CD4-positive, alpha-beta memory T cell (primary cell): ENCODE results near the gene NCKAP5. TPM values are rescaled to one million over a fixed set of nuclear protein-coding genes. Genes with fewer than 3 reads are reported as not detected.

Experiments used
- CTCF ChIA-PET: fragments of 350-600 bp; sonication (Branson Sonifier 250); formaldehyde crosslinking; loops from one replicate; lab custom pipeline; 2021; ENCODE audit warnings: inconsistent platforms; ENCODE audit not compliant: partially characterized antibody; lab: Charles Lee
- POLR2A ChIA-PET: fragments of 350-600 bp; sonication (Branson Sonifier 250); formaldehyde crosslinking; loops from one replicate; lab custom pipeline; 2021; ENCODE audit not compliant: partially characterized antibody; lab: Charles Lee
- DNase-seq, 5 donors: peaks; one replicate each; pipeline versions ENCODE4 v3.0.0 to v3.0.0-alpha.2; 2020 to 2022; ENCODE audit warnings: mixed read lengths in 1 of 5
- H3K27ac ChIP-seq: one replicate; pipeline ENCODE4 v1.7.0; 2013; ENCODE audit warnings: low read depth, low read length
- H3K27me3 ChIP-seq: 2 replicates; pipeline ENCODE4 v1.7.0; 2013; ENCODE audit warnings: mild to moderate bottlenecking, low read length, moderate library complexity; ENCODE audit not compliant: insufficient read depth
- H3K36me3 ChIP-seq: 2 replicates; pipeline ENCODE4 v1.7.0; 2013; ENCODE audit warnings: mild to moderate bottlenecking, low read length, moderate library complexity; ENCODE audit not compliant: insufficient read depth
- H3K4me1 ChIP-seq: 2 replicates; pipeline ENCODE4 v1.7.0; 2013; ENCODE audit warnings: mild to moderate bottlenecking, low read length, moderate library complexity; ENCODE audit not compliant: insufficient read depth
- H3K4me3 ChIP-seq, 2 donors: one replicate each; pipeline ENCODE4 v1.7.0; 2013; ENCODE audit warnings: low read length in 2 of 2, mild to moderate bottlenecking in 1 of 2
- H3K9me3 ChIP-seq, 2 donors: one replicate each; pipeline ENCODE4 v1.7.0; 2013; ENCODE audit warnings: low read length in 2 of 2, control low read depth in 1 of 2; ENCODE audit not compliant: control insufficient read depth in 1 of 2
- H3K27ac Mint-ChIP-seq, 7 donors: one replicate each; pipeline ENCODE4 v1.8.0; 2020 to 2021; ENCODE audit warnings: mixed read lengths in 7 of 7, mild to moderate bottlenecking in 6 of 7, inconsistent platforms in 3 of 7, moderate library complexity in 3 of 7
- H3K27me3 Mint-ChIP-seq, 2 donors: one replicate each; pipeline ENCODE4 v1.8.0; 2020 to 2021; ENCODE audit warnings: mixed read lengths in 2 of 2
- H3K36me3 Mint-ChIP-seq, 2 donors: one replicate each; pipeline ENCODE4 v1.8.0; 2020 to 2021; ENCODE audit warnings: mixed read lengths in 2 of 2, inconsistent platforms in 1 of 2, mild to moderate bottlenecking in 1 of 2
- H3K4me1 Mint-ChIP-seq, 4 donors: one replicate each; pipeline ENCODE4 v1.8.0; 2020 to 2021; ENCODE audit warnings: mixed read lengths in 4 of 4, mild to moderate bottlenecking in 1 of 4
- H3K4me3 Mint-ChIP-seq, 8 donors: one replicate each; pipeline ENCODE4 v1.8.0; 2020 to 2021; ENCODE audit warnings: mixed read lengths in 8 of 8, mild to moderate bottlenecking in 7 of 8, moderate library complexity in 6 of 8, inconsistent platforms in 3 of 8
- H3K9me3 Mint-ChIP-seq, 8 donors: one replicate each; pipeline ENCODE4 v1.8.0; 2020 to 2021; ENCODE audit warnings: mixed read lengths in 8 of 8, mild to moderate bottlenecking in 5 of 8, inconsistent platforms in 3 of 8, moderate library complexity in 1 of 8
- intact Hi-C: fragments of 100-400 bp; cut with micrococcal nuclease; formaldehyde crosslinking; loops from one replicate; pipeline ENCODE4 v1.15.1; 2023
- polyA plus RNA-seq, 2 donors: library from polyadenylated mRNA; unstranded; fragments of 300-500 nt; fragmentation: Illumina TruSeq; gene quantifications; one replicate each; pipeline ENCODE4 v1.2.3, GENCODE V29; 2021
- total RNA-seq, 2 experiments: library from RNA; stranded (reverse); gene quantifications; one replicate each; pipeline ENCODE4 v1.2.3, GENCODE V29; 2021

The NCKAP5 gene
- total and polyA plus RNA-seq, 4 experiments from 2014 or later: not detected

- no peaks in the 10 kb centered on the region for H3K36me3 Mint-ChIP-seq
- Histone ChIP-seq H3K27me3 (no peaks in the 10 kb centered on the region), H3K27ac (no peak overlapping the region), H3K9me3 (no peaks in the 10 kb centered on the region), H3K4me3 (no peak overlapping the region), H3K36me3 (no peaks in the 10 kb centered on the region), H3K4me1 (no peaks in the 10 kb centered on the region)
- ChIA-PET CTCF (no interaction called here), POLR2A (no interaction called here)
- H3K4me1 Mint-ChIP-seq: no peaks in the 10 kb centered on the region
- peaks cover 0 to 14% (median 2%) of the 10 kb centered on the region in 8 donors for H3K9me3 Mint-ChIP-seq
- H3K27me3 Mint-ChIP-seq: no peaks in the 10 kb centered on the region
- intact Hi-C loops: no loop called here
- no peak overlapping the region for H3K27ac Mint-ChIP-seq
- DNase-seq: no peak
- no peak overlapping the region for H3K4me3 Mint-ChIP-seq
These were observed 121.0 kb downstream of the NCKAP5 start for GRCh38 chr2:133447303-133447702.

GRCh38 chr2:133444465-133444864 lies 123.8 kb downstream of the NCKAP5 start:
- Mint-ChIP-seq H3K9me3 (peaks cover 0 to 11% (median under 1%) of the 10 kb centered on the region in 8 donors), H3K27ac (no peak overlapping the region), H3K36me3 (no peaks in the 10 kb centered on the region), H3K4me3 (no peak overlapping the region), H3K27me3 (no peaks in the 10 kb centered on the region), H3K4me1 (no peaks in the 10 kb centered on the region)
- no peaks in the 10 kb centered on the region for H3K27me3 ChIP-seq
- ChIA-PET POLR2A (no interaction called here), CTCF (no interaction called here)
- H3K9me3 ChIP-seq: no peaks in the 10 kb centered on the region
- no peaks in the 10 kb centered on the region for H3K4me1 ChIP-seq
- no peak overlapping the region for H3K27ac ChIP-seq
- intact Hi-C loops: no loop called here
- no peaks in the 10 kb centered on the region for H3K36me3 ChIP-seq
- no peak for DNase-seq
- H3K4me3 ChIP-seq: no peak overlapping the region

DNA sequence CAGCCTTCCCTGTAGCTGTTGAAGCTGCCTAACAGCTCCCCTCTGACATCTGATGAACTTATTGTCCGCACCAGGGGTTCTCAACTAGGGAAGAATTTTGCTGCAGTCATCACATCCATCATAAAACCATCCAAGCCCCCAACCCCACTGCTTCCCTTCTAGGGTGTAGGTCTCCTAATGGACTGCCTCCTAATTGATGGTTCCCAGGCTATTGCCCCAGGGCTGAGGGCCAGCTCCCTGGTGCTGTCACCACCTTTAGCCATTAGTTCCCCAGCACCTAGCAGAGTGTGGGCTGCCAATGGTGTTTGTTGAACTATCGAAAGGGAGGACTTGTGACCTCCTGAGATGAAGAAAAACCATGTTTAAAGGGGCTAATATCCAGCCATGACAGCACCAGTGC lies 125.9 kb downstream of the NCKAP5 start:
- POLR2A ChIA-PET: no interaction called here
- no peak overlapping the region for H3K4me3 Mint-ChIP-seq

DNA sequence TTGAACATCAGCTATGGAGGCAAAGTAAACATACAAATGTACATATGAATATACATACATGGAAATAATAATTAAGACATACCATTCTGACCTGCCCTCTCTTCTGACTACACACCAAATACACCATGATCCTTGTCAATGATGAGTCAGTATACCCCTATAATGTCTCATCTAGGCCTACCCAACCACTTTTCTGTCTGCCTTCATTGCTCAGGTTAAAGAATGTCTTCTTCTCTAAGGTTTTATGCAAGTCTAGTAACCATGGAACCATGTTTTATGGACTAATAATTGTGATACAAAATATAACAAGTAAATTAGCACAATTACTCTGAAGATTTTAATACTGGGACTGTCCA lies 128.7 kb downstream of the NCKAP5 start:
- no peaks in the 10 kb centered on the region for H3K4me1 Mint-ChIP-seq
- no peak for DNase-seq
- H3K4me3 ChIP-seq: no peak overlapping the region
- no peaks in the 10 kb centered on the region for H3K36me3 Mint-ChIP-seq
- ChIA-PET POLR2A (no interaction called here), CTCF (no interaction called here)
- H3K9me3 Mint-ChIP-seq: peaks cover 0 to 3% (median 0%) of the 10 kb centered on the region in 8 donors
- H3K27ac Mint-ChIP-seq: no peak overlapping the region
- H3K4me3 Mint-ChIP-seq: no peak overlapping the region
- no peaks in the 10 kb centered on the region for H3K9me3 ChIP-seq
- intact Hi-C loops: no loop called here
- no peak overlapping the region for H3K27ac ChIP-seq
- H3K27me3 ChIP-seq: no peaks in the 10 kb centered on the region
- H3K36me3 ChIP-seq: no peaks in the 10 kb centered on the region
- no peaks in the 10 kb centered on the region for H3K4me1 ChIP-seq
- no peaks in the 10 kb centered on the region for H3K27me3 Mint-ChIP-seq

More for the DNA sequence above, 125.9 kb downstream of the NCKAP5 start:
- intact Hi-C loops: no loop called here
- Histone ChIP-seq H3K27ac (no peak overlapping the region), H3K27me3 (no peaks in the 10 kb centered on the region), H3K4me1 (no peaks in the 10 kb centered on the region), H3K4me3 (no peak overlapping the region), H3K9me3 (no peaks in the 10 kb centered on the region), H3K36me3 (no peaks in the 10 kb centered on the region)
- H3K4me1 Mint-ChIP-seq: no peaks in the 10 kb centered on the region
- no peak for DNase-seq
- H3K27ac Mint-ChIP-seq: no peak overlapping the region
- no peaks in the 10 kb centered on the region for H3K36me3 Mint-ChIP-seq
- CTCF ChIA-PET: no interaction called here
- H3K27me3 Mint-ChIP-seq: no peaks in the 10 kb centered on the region
- H3K9me3 Mint-ChIP-seq: peaks cover 0 to 11% (median under 1%) of the 10 kb centered on the region in 8 donors

GRCh38 chr2:133438848-133439564 lies 129.3 kb downstream of the NCKAP5 start:
- H3K4me1 Mint-ChIP-seq: no peaks in the 10 kb centered on the region
- H3K36me3 Mint-ChIP-seq: no peaks in the 10 kb centered on the region
- H3K27me3 Mint-ChIP-seq: no peaks in the 10 kb centered on the region
- no peak overlapping the region for H3K4me3 ChIP-seq
- H3K27ac Mint-ChIP-seq: no peak overlapping the region
- ChIA-PET POLR2A (no interaction called here), CTCF (no interaction called here)
- no peaks in the 10 kb centered on the region for H3K36me3 ChIP-seq
- H3K27ac ChIP-seq: no peak overlapping the region
- H3K27me3 ChIP-seq: no peaks in the 10 kb centered on the region
- no peaks in the 10 kb centered on the region for H3K9me3 ChIP-seq
- no peaks in the 10 kb centered on the region for H3K4me1 ChIP-seq
- intact Hi-C loops: no loop called here
- H3K4me3 Mint-ChIP-seq: no peak overlapping the region
- no peak for DNase-seq
- peaks cover 0 to 3% (median 0%) of the 10 kb centered on the region in 8 donors for H3K9me3 Mint-ChIP-seq

- Mint-ChIP-seq H3K4me1 (no peaks in the 10 kb centered on the region), H3K4me3 (no peak overlapping the region), H3K9me3 (peaks cover 0 to 3% (median 0%) of the 10 kb centered on the region in 8 donors), H3K27me3 (no peaks in the 10 kb centered on the region), H3K36me3 (no peaks in the 10 kb centered on the region), H3K27ac (no peak overlapping the region)
- Histone ChIP-seq H3K27ac (no peak overlapping the region), H3K4me1 (no peaks in the 10 kb centered on the region), H3K4me3 (no peak overlapping the region), H3K36me3 (no peaks in the 10 kb centered on the region), H3K27me3 (no peaks in the 10 kb centered on the region), H3K9me3 (no peaks in the 10 kb centered on the region)
- ChIA-PET CTCF (no interaction called here), POLR2A (no interaction called here)
- intact Hi-C loops: no loop called here
- no peak for DNase-seq
These were observed 130.2 kb downstream of the NCKAP5 start for GRCh38 chr2:133438026-133438425.

GRCh38 chr2:133437492-133437891 lies 130.8 kb downstream of the NCKAP5 start:
- ChIA-PET CTCF (no interaction called here), POLR2A (no interaction called here)
- Histone ChIP-seq H3K9me3 (no peaks in the 10 kb centered on the region), H3K27ac (no peak overlapping the region), H3K36me3 (no peaks in the 10 kb centered on the region), H3K4me1 (no peaks in the 10 kb centered on the region), H3K27me3 (no peaks in the 10 kb centered on the region), H3K4me3 (no peak overlapping the region)
- intact Hi-C loops: no loop called here
- H3K27ac Mint-ChIP-seq: no peak overlapping the region
- no peaks in the 10 kb centered on the region for H3K27me3 Mint-ChIP-seq
- no peaks in the 10 kb centered on the region for H3K36me3 Mint-ChIP-seq
- H3K4me3 Mint-ChIP-seq: no peak overlapping the region
- peaks cover 0 to 3% (median 0%) of the 10 kb centered on the region in 8 donors for H3K9me3 Mint-ChIP-seq
- no peaks in the 10 kb centered on the region for H3K4me1 Mint-ChIP-seq
- no peak for DNase-seq
